ENCODE data around the gene CCDC142.

- TF ChIP-seq CTCF (IDR thresholded peaks at IDR 0.05) (no peak), POLR2A (IDR thresholded peaks at IDR 0.05) (no peak)
These were observed 31.8 kb upstream of the CCDC142 start, which contains the start of gene TLX2 for GRCh38 chr2:74514368-74515270.
